HUES48 (cell line): ENCODE measurements around the gene APMAP.
A peak's percentile ranks its signal among the peaks of the same experiment; 100 is the strongest.

Experiments used
- H3K27ac ChIP-seq: one replicate; pipeline ENCODE4 v1.7.0; 2013; ENCODE audit warnings: low read depth, low read length, inconsistent platforms
- H3K27me3 ChIP-seq: 2 replicates; pipeline ENCODE4 v1.6.1; 2013; ENCODE audit warnings: mild to moderate bottlenecking, low read length; ENCODE audit not compliant: control insufficient read depth, insufficient read depth
- H3K36me3 ChIP-seq: 2 replicates; pipeline ENCODE4 v1.6.1; 2013; ENCODE audit warnings: low read length; ENCODE audit not compliant: control insufficient read depth, insufficient read depth
- H3K4me1 ChIP-seq: 2 replicates; pipeline ENCODE4 v1.6.1; 2013; ENCODE audit warnings: mild to moderate bottlenecking, low read length; ENCODE audit not compliant: control insufficient read depth, insufficient read depth
- H3K4me3 ChIP-seq: 2 replicates; pipeline ENCODE4 v1.5.1; 2013; ENCODE audit warnings: mild to moderate bottlenecking, low read depth, low read length
- H3K9ac ChIP-seq: 2 replicates; pipeline ENCODE4 v1.6.1; 2013; ENCODE audit warnings: mild to moderate bottlenecking, low read depth, low read length, moderate library complexity
- H3K9me3 ChIP-seq: 2 replicates; pipeline ENCODE4 v1.6.1; 2013; ENCODE audit warnings: low read length; ENCODE audit not compliant: control insufficient read depth, insufficient read depth

Gene APMAP

GRCh38 chr20:24994470-24995368 lies 2.2 kb upstream of the APMAP start:
- no peaks in the 10 kb centered on the region for H3K9me3 ChIP-seq
- no peak overlapping the region for H3K27ac ChIP-seq
- no peaks in the 10 kb centered on the region for H3K36me3 ChIP-seq
- H3K27me3 ChIP-seq, result 0 out of 2 replicates have a peak, but pooled peaks cover 8% of the 10 kb centered on the region
- H3K9ac ChIP-seq, result no peak overlapping the region
- peaks cover 15% of the 10 kb centered on the region for H3K4me1 ChIP-seq
- H3K4me3 ChIP-seq, result no peak overlapping the region

DNA sequence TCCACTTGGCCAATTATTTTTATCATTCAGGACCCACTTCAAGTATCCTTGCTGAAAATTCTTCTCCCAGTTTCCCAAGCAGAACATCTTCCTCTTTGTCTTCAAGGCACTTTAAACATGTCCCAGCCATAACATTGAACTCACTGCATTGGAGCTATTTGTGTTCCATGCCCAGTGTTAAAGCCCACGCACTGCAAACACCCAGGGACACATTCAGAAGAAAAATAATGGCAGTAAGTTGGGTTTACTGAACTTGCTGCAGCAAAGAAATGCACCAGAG lies 1.6 kb upstream of the APMAP start:
- Histone ChIP-seq H3K4me3 (no peak overlapping the region), H3K4me1 (peaks cover 15% of the 10 kb centered on the region), H3K27ac (no peak overlapping the region), H3K27me3 (0 out of 2 replicates have a peak, but pooled peaks cover 8% of the 10 kb centered on the region), H3K9me3 (no peaks in the 10 kb centered on the region), H3K36me3 (peaks cover 3% of the 10 kb centered on the region; the same call in 1 of the 2 replicates), H3K9ac (no peak overlapping the region)

- Histone ChIP-seq H3K27me3 (0 out of 2 replicates have a peak, but pooled peaks cover 5% of the 10 kb centered on the region), H3K9me3 (no peaks in the 10 kb centered on the region), H3K4me1 (peaks cover 15% of the 10 kb centered on the region), H3K9ac (no peak overlapping the region), H3K27ac (peak overlapping the region; percentile 73), H3K36me3 (peaks cover 4% of the 10 kb centered on the region; the same call in 1 of the 2 replicates), H3K4me3 (peak overlapping the region; percentile 94)
Measured at GRCh38 chr20:24993337-24994185, 1.0 kb upstream of the APMAP start.

GRCh38 chr20:24991897-24992486 lies 559 bp downstream of the APMAP start:
- H3K9me3 ChIP-seq, result no peaks in the 10 kb centered on the region
- peak overlapping the region; percentile 67 for H3K9ac ChIP-seq
- peaks cover 15% of the 10 kb centered on the region for H3K4me1 ChIP-seq
- no peak overlapping the region for H3K27ac ChIP-seq
- peaks cover 4% of the 10 kb centered on the region; the same call in 1 of the 2 replicates for H3K36me3 ChIP-seq
- H3K4me3 ChIP-seq, result peak overlapping the region; percentile 94
- H3K27me3 ChIP-seq, result 0 out of 2 replicates have a peak, but pooled peaks cover 3% of the 10 kb centered on the region

DNA sequence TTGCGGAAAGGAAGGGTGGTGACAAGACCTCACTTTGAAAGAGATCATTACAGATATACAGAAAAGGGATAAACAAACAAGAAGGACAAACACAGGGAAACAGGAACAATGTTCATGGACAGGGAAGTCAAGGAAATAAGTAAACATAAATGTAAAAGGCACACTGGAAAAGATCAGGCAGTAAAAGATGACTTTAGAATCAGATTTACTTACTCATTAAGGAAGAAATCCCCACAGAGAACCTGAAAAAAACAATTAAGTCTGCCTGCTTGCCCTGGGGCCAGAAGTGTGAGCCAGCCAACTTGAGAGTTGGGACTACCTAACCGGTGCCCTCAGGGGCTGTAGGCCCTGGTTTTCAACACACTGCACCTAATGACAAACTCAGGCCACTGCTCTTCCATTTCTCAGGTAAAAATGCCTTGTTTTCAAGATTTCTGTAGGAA lies 1.7 kb downstream of the APMAP start:
- Histone ChIP-seq H3K9ac (no peak overlapping the region; the same call in 1 of the 2 replicates), H3K36me3 (peaks cover 4% of the 10 kb centered on the region; the same call in 1 of the 2 replicates), H3K9me3 (no peaks in the 10 kb centered on the region), H3K4me1 (peaks cover 11% of the 10 kb centered on the region), H3K4me3 (peak overlapping the region; percentile 94; the same call in 1 of the 2 replicates), H3K27ac (no peak overlapping the region), H3K27me3 (0 out of 2 replicates have a peak, but pooled peaks cover 3% of the 10 kb centered on the region)

- Histone ChIP-seq H3K4me1 (peaks cover 11% of the 10 kb centered on the region), H3K9ac (no peak overlapping the region), H3K27me3 (0 out of 2 replicates have a peak, but pooled peaks cover 3% of the 10 kb centered on the region), H3K4me3 (no peak overlapping the region), H3K9me3 (no peaks in the 10 kb centered on the region), H3K36me3 (peaks cover 4% of the 10 kb centered on the region; the same call in 1 of the 2 replicates), H3K27ac (no peak overlapping the region)
Measured at GRCh38 chr20:24989162-24989561, 3.4 kb downstream of the APMAP start.

DNA sequence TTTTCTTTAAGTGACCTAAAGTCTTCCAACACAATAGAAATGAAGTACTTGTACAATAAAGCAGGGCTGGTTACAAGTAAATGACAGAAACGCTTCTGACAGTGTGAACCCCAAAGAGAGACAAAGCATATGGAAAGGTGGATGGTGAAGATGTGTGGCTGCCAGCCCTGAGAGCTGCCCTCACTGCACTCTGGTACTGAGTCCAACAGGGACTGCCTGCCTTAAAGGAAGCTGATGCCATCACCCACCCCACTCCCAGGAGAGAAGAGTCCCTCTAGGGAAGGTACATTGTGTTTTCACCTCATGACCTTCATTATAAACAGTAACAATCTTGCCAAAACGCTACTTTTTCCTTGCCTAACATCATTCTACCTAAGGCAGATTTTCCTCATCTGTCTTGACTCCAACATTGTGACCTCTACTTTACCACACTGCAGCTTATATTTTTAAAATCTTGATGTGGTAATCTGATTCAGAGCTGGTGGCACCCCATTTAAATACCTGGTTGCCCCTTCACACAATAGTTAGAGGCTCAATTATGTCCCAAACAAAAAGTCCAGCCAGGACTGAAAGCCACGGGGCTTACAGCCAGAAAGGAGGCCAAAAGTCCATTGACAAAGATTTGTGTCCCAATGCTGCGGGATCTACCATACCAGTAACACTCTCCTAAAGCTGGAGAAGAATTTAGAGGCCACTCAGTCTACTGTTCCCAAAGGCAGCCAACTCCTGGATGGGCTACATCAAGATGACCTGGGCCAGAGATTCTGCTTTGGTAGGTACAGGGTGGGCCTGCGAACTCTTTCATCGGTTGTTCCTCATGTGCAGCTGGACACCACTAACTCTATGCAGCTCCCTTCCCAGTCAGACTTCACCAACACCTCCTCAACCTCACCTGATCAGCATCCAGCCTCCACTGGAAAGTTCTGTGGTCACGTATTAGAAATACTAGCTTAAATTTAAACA lies 4.4 kb downstream of the APMAP start:
- Histone ChIP-seq H3K27ac (no peak overlapping the region), H3K4me3 (no peak overlapping the region), H3K9me3 (no peaks in the 10 kb centered on the region), H3K9ac (no peak overlapping the region), H3K27me3 (no peaks in the 10 kb centered on the region), H3K36me3 (peaks cover 11% of the 10 kb centered on the region; the same call in 1 of the 2 replicates), H3K4me1 (peaks cover 7% of the 10 kb centered on the region)

- Histone ChIP-seq H3K27me3 (no peaks in the 10 kb centered on the region), H3K27ac (no peak overlapping the region), H3K9me3 (no peaks in the 10 kb centered on the region), H3K4me3 (no peak overlapping the region), H3K36me3 (peaks cover 17% of the 10 kb centered on the region; the same call in 1 of the 2 replicates), H3K4me1 (0 out of 2 replicates have a peak, but pooled peaks cover 5% of the 10 kb centered on the region), H3K9ac (no peak overlapping the region)
Measured at GRCh38 chr20:24987244-24987643, 5.3 kb downstream of the APMAP start.

GRCh38 chr20:24986436-24987015 lies 6.0 kb downstream of the APMAP start:
- H3K36me3 ChIP-seq, result peaks cover 23% of the 10 kb centered on the region; the same call in 1 of the 2 replicates
- no peaks in the 10 kb centered on the region for H3K9me3 ChIP-seq
- 0 out of 2 replicates have a peak, but pooled peaks cover 5% of the 10 kb centered on the region for H3K4me1 ChIP-seq
- no peaks in the 10 kb centered on the region for H3K27me3 ChIP-seq
- H3K9ac ChIP-seq, result no peak overlapping the region
- no peak overlapping the region for H3K4me3 ChIP-seq
- H3K27ac ChIP-seq, result no peak overlapping the region
